ENCODE results near the gene SERINC2. TPM values are rescaled to one million over a fixed set of nuclear protein-coding genes. Genes with fewer than 3 reads are reported as not detected.

The SERINC2 gene
- total and polyA plus RNA-seq, 2 experiments from 2014 or later = 20.5 to 23.3 TPM

GRCh38 chr1:31410871-31411270, 2.1 kb upstream of the SERINC2 start:
- H4K20me1 ChIP-seq (replicated peaks; ENCODE audit: insufficient read depth) = no peaks in the 10 kb centered on the region
- H3K27ac ChIP-seq (ENCODE audit: low read depth) = no peak overlapping the region
- no peaks in the 10 kb centered on the region for H3F3A ChIP-seq (replicated peaks; ENCODE audit: low read depth)
- peaks cover 21% of the 10 kb centered on the region for H3K27me3 Mint-ChIP-seq (ENCODE audit: insufficient read depth, low read depth, poor library complexity)
- no peak for DNase-seq (ENCODE audit: low spot score)
- H3K4me1 Mint-ChIP-seq = peaks cover 27% of the 10 kb centered on the region
- TF ChIP-seq ZNF114 (CRISPR knock-in tag; IDR thresholded peaks at IDR 0.05) (no peak), EZH2phosphoT487 (IDR thresholded peaks at IDR 0.05; ENCODE audit: unreplicated experiment) (no peak), REST (IDR thresholded peaks at IDR 0.05; ENCODE audit: unreplicated experiment) (no peak)
- H3K36me3 ChIP-seq (ENCODE audit: insufficient read depth) = no peaks in the 10 kb centered on the region
- H3K79me2 ChIP-seq (replicated peaks; ENCODE audit: insufficient read depth) = peaks cover 12% of the 10 kb centered on the region
- peaks cover 10% of the 10 kb centered on the region; the same call in 1 of the 2 replicates for H3K27me3 ChIP-seq (ENCODE audit: insufficient read depth)
- no peak overlapping the region for H3K4me3 Mint-ChIP-seq
- ATAC-seq = no peak
- H3K9me3 Mint-ChIP-seq = no peaks in the 10 kb centered on the region
- no peaks in the 10 kb centered on the region for H3K9me2 ChIP-seq (ENCODE audit: insufficient read depth)
- H3K4me2 ChIP-seq = no peak overlapping the region
- H2AFZ ChIP-seq = no peak overlapping the region
- H3K4me3 ChIP-seq = no peak overlapping the region
- H3K36me3 Mint-ChIP-seq (ENCODE audit: low read depth) = peaks cover 2% of the 10 kb centered on the region; the same call in 1 of the 3 replicates
- H3K4me1 ChIP-seq (ENCODE audit: insufficient read depth) = peaks cover 9% of the 10 kb centered on the region
- H3K27ac Mint-ChIP-seq = no peak overlapping the region

- H3K4me1 Mint-ChIP-seq = peaks cover 39% of the 10 kb centered on the region
- TF ChIP-seq CTCF (conservative IDR thresholded peaks at IDR 0.05; ENCODE audit: low read depth in 2 of 2) (no peak), STAT1 (IDR thresholded peaks at IDR 0.05; ENCODE audit: unreplicated experiment) (no peak), ZNF462 (CRISPR knock-in tag; IDR thresholded peaks at IDR 0.05) (no peak), ZNF114 (CRISPR knock-in tag; IDR thresholded peaks at IDR 0.05) (no peak), EZH2 (IDR thresholded peaks at IDR 0.05; ENCODE audit: low read depth, unreplicated experiment) (no peak), CREB1 (CRISPR knock-in tag; IDR thresholded peaks at IDR 0.05; ENCODE audit: low read depth) (no peak)
- H3K4me3 ChIP-seq = peak overlapping the region; percentile 98; the same call in 1 of the 2 replicates
- peaks cover 6% of the 10 kb centered on the region; the same call in 1 of the 3 replicates for H3K36me3 Mint-ChIP-seq (ENCODE audit: low read depth)
- H3K4me3 Mint-ChIP-seq = peak overlapping the region; percentile 72
- H3K27ac ChIP-seq (ENCODE audit: low read depth) = no peak overlapping the region
- H3K27ac Mint-ChIP-seq = no peak overlapping the region
- no peaks in the 10 kb centered on the region for H3K9me2 ChIP-seq (ENCODE audit: insufficient read depth)
- H3K9me3 Mint-ChIP-seq = no peaks in the 10 kb centered on the region
- no peaks in the 10 kb centered on the region for H4K20me1 ChIP-seq (replicated peaks; ENCODE audit: insufficient read depth)
- no peak for ATAC-seq
- H2AFZ ChIP-seq = peak overlapping the region; percentile 97
- peaks cover 24% of the 10 kb centered on the region for H3K27me3 Mint-ChIP-seq (ENCODE audit: insufficient read depth, low read depth, poor library complexity)
- no peaks in the 10 kb centered on the region for H3K36me3 ChIP-seq (ENCODE audit: insufficient read depth)
- H3K27me3 ChIP-seq (ENCODE audit: insufficient read depth) = peaks cover 10% of the 10 kb centered on the region; the same call in 1 of the 2 replicates
- peak overlapping the region; percentile 90 for H3K4me2 ChIP-seq
- H3K4me1 ChIP-seq (ENCODE audit: insufficient read depth) = peaks cover 19% of the 10 kb centered on the region
- no peaks in the 10 kb centered on the region for H3F3A ChIP-seq (replicated peaks; ENCODE audit: low read depth)
- peaks cover 12% of the 10 kb centered on the region for H3K79me2 ChIP-seq (replicated peaks; ENCODE audit: insufficient read depth)
- no peak for DNase-seq (ENCODE audit: low spot score)
These were observed 808 bp upstream of the SERINC2 start for GRCh38 chr1:31412205-31412604.

All from GM23338 (cell line).